NB4 (cell line): ENCODE results near the gene USP11.

ENCODE experiments used
- DNase-seq: peaks from one replicate; pipeline ENCODE4 v3.0.0; 2010; ENCODE audit warnings: low read depth
- H3K4me3 ChIP-seq: one replicate; pipeline ENCODE4 v1.5.1; 2011; ENCODE audit warnings: mild to moderate bottlenecking, low read depth, low read length, moderate library complexity
- CTCF ChIP-seq: IDR thresholded peaks from one replicate; pipeline ENCODE4 v1.5.1; 2012; ENCODE audit warnings: low read depth, low read length
- MAX ChIP-seq: IDR thresholded peaks from 2 replicates; pipeline ENCODE4 v1.6.1; 2011; ENCODE audit warnings: low read depth, low read length
- MYC ChIP-seq: IDR thresholded peaks from 2 replicates; pipeline ENCODE4 v1.6.1; 2011; ENCODE audit warnings: low read depth, low read length
- POLR2A ChIP-seq: IDR thresholded peaks from 2 replicates; pipeline ENCODE4 v1.6.1; 2011; ENCODE audit warnings: mild to moderate bottlenecking; ENCODE audit not compliant: insufficient read length; ENCODE audit errors: extremely low read depth

USP11 gene

GRCh38 chrX:47235691-47236103, 2.9 kb downstream of the USP11 start:
- TF ChIP-seq CTCF: no peak
- H3K4me3 ChIP-seq: peak overlapping the region; percentile 7
- no peak for DNase-seq

DNA sequence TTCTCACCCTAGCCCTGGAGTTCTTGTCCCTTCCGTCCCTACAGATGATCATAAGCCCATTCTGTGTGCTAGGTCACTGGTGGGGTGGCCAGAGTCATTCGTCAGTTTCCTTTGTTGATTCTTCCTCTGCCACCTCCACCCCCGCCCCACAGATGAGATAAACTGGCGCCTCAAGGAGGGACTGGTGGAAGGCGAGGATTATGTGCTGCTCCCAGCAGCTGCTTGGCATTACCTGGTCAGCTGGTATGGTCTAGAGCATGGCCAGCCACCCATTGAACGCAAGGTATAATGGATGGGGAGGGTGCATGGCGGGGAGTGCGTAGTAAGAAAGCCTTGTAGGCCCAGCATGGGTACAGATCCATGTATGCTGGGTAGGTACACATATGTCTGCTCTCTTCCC, 6.4 kb downstream of the USP11 start:
- DNase-seq: no peak
- TF ChIP-seq MAX: no peak
- no peak for TF ChIP-seq POLR2A
- no peak for TF ChIP-seq CTCF
- no peak for TF ChIP-seq MYC
- no peak overlapping the region for H3K4me3 ChIP-seq

GRCh38 chrX:47239898-47240545, 7.2 kb downstream of the USP11 start:
- no peak overlapping the region for H3K4me3 ChIP-seq
- TF ChIP-seq MYC: no peak
- no peak for TF ChIP-seq CTCF
- no peak for TF ChIP-seq MAX
- no peak for TF ChIP-seq POLR2A
- DNase-seq: no peak

DNA sequence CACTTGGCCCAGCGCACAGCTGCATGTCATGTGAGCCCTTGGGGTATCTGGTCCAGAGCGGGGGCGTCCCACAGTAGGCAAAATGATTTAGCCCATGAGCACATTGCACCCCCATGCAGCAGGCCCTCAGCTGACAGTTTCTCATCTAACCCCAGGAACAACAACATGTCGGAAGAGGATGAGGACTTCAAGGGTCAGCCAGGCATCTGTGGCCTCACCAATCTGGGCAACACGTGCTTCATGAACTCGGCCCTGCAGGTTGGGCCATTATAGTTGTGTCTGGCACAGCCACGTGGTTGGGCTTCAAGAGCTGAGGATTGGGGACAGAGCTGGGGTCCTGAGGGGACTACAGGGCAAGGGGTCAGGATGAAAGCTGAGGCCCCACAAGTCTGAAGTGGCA, 7.8 kb downstream of the USP11 start:
- DNase-seq: no peak
- no peak for TF ChIP-seq MYC
- TF ChIP-seq MAX: no peak
- TF ChIP-seq POLR2A: no peak
- TF ChIP-seq CTCF: no peak

DNA sequence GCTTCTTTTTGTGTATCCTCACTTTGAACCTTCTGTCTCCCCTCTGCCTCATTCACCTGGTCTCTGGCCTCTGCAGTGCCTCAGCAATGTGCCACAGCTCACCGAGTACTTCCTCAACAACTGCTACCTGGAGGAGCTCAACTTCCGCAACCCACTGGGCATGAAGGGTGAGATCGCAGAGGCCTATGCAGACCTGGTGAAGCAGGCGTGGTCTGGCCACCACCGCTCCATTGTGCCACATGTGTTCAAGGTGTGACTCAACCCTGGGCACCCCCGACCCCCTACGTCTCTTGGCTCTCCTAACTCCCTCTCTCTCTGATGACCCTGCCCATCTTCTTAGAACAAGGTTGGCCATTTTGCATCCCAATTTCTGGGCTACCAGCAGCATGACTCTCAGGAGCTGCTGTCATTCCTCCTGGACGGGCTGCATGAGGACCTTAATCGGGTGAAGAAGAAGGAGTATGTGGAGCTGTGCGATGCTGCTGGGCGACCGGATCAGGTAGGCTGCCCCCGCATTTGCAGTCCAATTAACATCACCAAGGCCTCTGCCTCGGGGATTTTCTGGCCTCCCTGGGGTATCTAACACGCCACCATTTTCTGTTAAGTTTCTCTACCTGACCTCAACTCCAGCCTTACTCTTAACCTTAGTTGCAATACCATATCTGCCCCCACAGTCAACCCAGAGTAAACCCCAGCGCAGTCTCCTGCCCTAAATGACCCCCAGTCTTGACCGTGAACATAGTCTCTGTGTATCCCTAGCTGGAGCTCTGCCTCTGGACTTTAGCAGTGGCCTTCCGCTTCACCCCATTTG, 8.6 kb downstream of the USP11 start:
- TF ChIP-seq POLR2A (no peak), CTCF (no peak), MAX (no peak), MYC (no peak)
- H3K4me3 ChIP-seq: no peak overlapping the region
- DNase-seq: no peak

More for the DNA sequence above, 7.8 kb downstream of the USP11 start:
- H3K4me3 ChIP-seq: no peak overlapping the region
